ENCODE measurements around the gene SPATA18. TPM values are rescaled to one million over a fixed set of nuclear protein-coding genes. Genes with fewer than 3 reads are reported as not detected.

The SPATA18 gene
- total and polyA plus RNA-seq, 2 of the 8 experiments (the other 6 are each of a cell fraction or from before 2014, with no cell fraction given), result 1.4 to 2.4 TPM

GRCh38 chr4:52096048-52096447 lies 44.9 kb downstream of the SPATA18 start (continued):
- no peak for TF ChIP-seq USF2 (IDR thresholded peaks at IDR 0.05; ENCODE audit: low read length)

Measured in H1 (cell line).